Measurements from ENCODE around the gene ENDOV.

Gene ENDOV

GRCh38 chr17:80485846-80486245, 70.9 kb downstream of the ENDOV start:
- no peak for DNase-seq (ENCODE audit: low spot score)

GRCh38 chr17:80486692-80487091, 71.7 kb downstream of the ENDOV start:
- no peak for DNase-seq (ENCODE audit: low spot score)

DNA sequence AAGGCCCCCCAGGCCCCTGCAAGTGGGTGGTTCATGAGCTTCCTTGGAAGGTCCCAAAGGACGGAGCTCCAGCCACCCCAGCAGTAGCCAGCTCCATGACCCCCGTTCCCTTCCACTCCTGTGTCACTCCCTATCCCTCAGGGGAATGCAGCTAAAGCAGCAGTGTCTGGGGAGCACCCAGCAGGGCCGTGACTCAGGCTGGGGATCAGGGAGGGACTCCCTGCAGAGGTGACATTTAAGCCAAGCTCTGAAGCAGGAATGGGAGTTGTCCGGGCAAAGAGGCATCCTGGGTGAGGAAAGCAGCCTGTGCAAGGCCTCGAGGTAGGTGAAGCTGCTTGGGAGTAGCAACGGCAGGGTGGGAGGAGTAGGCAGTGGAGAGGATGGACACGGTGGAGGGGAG, 72.5 kb downstream of the ENDOV start:
- DNase-seq (ENCODE audit: low spot score) = no peak

Measured in hematopoietic multipotent progenitor cell treated with erythropoietin and hydrocortisone succinate and interleukin-3 and kit ligand, for 15 days (in vitro differentiated cells).